EL (cell line): ENCODE results near the gene MAG.
A peak's percentile ranks its signal among the peaks of the same experiment; 100 is the strongest.

Experiments used
- DNase-seq: peaks from one replicate; pipeline ENCODE4 v3.0.0-alpha.2; 2016

The MAG gene, protein sequence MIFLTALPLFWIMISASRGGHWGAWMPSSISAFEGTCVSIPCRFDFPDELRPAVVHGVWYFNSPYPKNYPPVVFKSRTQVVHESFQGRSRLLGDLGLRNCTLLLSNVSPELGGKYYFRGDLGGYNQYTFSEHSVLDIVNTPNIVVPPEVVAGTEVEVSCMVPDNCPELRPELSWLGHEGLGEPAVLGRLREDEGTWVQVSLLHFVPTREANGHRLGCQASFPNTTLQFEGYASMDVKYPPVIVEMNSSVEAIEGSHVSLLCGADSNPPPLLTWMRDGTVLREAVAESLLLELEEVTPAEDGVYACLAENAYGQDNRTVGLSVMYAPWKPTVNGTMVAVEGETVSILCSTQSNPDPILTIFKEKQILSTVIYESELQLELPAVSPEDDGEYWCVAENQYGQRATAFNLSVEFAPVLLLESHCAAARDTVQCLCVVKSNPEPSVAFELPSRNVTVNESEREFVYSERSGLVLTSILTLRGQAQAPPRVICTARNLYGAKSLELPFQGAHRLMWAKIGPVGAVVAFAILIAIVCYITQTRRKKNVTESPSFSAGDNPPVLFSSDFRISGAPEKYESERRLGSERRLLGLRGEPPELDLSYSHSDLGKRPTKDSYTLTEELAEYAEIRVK

DNA sequence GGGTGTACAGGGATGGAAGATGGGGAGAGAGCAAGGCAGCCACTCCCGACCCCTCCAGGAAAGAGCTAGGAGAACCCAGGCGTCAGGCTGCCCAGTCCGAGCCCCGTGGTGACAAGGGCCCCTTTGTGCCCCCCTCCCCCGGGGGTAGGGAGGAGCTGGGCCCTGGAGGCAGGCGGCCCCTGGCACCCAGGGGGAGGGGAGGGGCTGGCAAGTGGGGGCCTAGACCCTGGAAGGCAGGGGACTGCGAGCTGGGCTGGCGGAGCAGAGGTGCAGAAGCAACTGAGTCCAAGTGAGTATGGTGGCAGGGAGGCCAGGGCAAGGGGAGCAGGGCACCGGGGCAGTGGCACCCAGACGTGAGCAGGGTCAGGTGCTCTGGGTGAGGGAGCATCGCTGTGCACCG lies at the start of gene MAG:
Gene MAG, plus strand, starts transcription at position 246 of the 400 bp plus-strand sequence. CDS start 3,248 bp downstream, outside the sequence.
- DNase-seq = no peak

DNA sequence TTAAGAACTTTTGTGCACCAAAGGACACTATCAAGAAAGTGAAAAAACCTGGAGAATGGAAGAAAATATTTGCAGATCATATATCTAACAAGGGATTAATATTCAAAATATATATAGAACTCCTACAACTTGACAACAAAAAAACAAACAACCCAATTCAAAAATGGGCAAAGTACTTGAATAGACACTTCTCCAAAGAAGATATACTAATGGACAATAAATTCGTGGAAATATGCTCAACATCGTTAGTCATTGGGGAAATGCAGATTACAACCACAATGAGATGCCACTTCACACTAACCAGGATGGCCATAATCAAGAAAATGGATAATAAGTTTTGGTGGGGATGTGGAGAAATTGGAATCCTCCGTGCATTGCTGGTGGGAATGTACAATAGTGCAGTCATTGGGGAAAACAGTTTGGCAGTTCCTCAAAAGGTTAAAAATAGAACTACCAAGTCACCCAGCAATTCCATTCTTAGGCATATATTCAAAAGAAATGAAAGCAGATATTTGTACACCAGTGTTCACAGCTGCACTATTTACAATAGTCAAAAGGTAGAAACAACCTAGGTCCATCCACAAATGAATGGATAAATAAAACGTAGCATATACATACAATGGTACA lies 45.4 kb upstream of the MAG start:
- DNase-seq = no peak

DNA sequence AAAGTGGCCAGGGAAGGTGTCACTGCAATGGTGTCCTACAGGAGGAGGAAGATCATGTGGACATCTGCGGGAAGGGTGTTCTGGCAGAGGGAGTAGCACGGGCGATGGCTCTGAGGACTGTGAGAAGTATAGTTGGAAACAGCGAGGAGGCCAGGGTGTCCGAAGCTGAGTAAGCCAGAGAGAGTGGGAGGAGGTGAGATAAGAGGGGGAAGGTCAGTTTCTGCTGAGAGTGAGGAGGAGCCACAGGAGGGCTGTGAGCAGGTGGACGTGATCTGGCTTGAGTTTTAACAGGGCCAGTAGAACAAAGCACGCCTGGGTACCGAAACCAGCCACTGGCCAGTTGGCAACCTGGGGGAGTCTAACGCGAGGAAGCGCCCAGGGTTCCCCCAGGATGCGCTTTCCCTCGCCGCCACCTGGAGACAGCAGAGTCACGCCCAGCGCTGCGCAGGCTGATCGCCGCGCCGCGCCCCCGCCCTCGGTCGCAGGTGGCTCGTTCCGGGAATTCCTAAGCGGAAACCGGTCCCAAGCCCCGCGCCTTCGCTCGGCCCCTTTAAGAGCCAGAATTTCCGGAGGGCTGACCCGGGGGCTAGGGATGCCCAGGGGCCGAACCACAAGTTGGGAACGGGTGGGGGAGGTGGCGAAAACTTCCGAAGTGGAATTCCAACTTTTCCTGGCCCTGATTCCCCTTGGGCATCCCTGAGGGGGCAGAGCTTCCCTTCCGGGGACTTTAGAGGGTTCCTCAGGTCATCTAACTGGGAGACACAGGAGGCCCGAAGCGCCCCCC lies 44.2 kb upstream of the MAG start:
- DNase-seq = peak; percentile 19

DNA sequence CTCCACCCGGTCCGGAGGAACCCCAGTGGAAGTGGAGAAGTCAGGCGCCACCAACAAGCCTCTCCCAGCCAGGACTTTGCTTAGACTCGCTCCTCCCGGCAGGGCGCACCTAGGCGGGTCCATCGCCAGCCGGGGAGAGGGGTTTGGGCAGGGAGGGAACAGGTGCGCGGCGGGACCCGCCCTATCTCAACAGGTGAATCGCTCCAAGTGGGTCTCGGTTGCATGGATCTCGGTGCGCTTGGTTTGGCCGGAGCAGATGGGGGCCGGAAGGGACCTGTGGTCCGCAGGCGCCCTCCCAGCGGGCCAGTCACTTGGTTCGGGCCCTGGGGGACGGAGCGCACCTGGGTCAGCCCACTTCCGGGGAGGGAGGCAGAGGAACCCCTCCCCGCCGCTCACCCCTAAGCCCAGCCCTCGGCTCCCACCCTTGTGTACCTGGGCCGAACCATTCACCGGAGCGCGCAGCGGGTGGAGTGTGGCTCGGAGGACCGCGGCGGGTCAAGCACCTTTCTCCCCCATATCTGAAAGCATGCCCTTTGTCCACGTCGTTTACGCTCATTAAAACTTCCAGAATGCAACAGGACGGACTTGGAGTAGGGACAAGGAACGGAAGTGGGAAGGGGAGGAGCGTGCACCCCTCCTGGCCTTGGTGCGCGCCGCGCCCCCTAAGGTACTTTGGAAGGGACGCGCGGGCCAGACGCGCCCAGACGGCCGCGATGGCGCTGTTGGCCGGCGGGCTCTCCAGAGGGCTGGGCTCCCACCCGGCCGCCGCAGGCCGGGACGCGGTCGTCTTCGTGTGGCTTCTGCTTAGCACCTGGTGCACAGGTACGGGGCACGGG lies 43.4 kb upstream of the MAG start, which contains the start of gene LSR:
Gene LSR, plus strand, starts transcription at position 693 of the 836 bp plus-strand sequence. Its CDS starts 21 bp downstream, at position 714.
- DNase-seq = no peak

DNA sequence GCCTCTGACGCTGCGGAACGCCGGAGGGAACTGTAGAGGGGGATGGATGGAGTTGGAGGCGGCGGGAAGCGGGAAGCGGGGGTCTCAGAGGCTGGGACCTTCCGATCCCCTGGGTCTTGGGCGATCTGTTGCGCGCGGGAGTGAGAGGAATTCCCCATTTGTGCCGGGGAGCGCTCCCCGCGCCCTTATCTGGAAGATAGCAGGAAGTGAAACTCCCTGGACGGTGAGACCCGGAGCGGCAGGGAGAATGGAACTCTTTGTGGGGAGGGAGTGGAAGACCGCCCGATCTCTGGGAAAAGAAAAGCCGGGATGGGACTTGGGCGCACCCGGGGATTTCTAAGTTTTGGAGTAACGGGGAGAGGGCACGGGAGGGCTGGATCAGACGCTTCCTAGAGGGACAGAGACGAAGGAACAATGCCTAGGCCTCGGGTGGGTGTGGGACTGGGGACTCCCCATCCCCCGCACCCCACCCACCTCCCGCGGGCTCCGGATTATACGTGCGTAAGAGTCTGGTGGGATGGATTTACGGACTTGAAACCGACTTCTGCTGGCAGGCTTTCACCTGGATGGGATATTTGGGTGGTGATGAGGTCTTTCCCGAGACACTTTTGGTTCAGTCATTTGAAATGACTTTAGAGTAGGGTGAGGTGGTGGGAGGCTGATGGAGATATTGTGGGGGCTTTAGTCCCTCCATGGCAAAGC lies 42.7 kb upstream of the MAG start:
- no peak for DNase-seq

DNA sequence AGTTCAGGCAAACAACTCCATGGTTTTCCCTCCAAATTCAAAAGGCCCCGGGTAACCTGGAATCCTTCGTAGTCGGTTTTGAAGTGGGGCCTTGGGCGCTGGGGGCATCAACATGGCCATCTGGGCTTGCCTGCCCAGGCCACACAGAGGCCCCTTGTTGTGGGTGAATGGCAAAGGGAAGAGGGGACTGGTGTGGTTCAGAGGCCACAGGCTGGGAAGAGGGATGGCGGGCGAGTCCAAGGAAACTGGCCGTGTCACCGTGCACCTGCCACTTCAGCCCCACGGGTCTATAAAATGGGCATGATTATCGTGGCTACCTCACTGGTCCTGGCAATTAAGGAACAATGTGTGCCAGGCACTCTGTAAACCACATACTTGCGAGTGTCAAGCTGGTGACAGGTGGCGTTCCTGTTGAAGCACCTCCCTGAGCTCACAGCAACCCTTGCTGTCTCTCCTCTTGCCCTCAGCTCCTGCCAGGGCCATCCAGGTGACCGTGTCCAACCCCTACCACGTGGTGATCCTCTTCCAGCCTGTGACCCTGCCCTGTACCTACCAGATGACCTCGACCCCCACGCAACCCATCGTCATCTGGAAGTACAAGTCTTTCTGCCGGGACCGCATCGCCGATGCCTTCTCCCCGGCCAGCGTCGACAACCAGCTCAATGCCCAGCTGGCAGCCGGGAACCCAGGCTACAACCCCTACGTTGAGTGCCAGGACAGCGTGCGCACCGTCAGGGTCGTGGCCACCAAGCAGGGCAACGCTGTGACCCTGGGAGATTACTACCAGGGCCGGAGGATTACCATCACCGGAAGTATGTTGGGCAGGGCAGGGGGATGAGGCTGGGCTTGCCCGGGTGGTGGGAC lies 41.9 kb upstream of the MAG start:
- DNase-seq = no peak

DNA sequence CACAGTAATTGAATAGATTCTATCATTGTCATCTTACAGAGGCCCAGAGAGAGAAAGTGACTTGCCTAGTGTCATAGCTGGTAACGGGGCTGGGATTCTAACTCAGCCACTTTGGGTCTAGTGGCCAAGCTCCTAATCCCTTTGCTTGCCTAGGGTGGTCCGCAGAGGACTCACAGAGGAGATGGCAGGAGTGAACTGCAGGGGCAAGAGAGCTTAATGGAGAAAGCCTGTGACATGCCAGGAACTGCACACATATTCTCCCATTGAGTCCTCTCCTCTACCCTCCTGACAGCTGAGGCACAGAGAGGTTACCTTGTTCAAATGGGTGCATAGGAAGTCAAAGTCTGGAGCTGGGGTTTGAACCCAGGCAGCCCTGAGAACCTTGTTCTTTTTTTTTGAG lies 40.5 kb upstream of the MAG start:
- DNase-seq = no peak

DNA sequence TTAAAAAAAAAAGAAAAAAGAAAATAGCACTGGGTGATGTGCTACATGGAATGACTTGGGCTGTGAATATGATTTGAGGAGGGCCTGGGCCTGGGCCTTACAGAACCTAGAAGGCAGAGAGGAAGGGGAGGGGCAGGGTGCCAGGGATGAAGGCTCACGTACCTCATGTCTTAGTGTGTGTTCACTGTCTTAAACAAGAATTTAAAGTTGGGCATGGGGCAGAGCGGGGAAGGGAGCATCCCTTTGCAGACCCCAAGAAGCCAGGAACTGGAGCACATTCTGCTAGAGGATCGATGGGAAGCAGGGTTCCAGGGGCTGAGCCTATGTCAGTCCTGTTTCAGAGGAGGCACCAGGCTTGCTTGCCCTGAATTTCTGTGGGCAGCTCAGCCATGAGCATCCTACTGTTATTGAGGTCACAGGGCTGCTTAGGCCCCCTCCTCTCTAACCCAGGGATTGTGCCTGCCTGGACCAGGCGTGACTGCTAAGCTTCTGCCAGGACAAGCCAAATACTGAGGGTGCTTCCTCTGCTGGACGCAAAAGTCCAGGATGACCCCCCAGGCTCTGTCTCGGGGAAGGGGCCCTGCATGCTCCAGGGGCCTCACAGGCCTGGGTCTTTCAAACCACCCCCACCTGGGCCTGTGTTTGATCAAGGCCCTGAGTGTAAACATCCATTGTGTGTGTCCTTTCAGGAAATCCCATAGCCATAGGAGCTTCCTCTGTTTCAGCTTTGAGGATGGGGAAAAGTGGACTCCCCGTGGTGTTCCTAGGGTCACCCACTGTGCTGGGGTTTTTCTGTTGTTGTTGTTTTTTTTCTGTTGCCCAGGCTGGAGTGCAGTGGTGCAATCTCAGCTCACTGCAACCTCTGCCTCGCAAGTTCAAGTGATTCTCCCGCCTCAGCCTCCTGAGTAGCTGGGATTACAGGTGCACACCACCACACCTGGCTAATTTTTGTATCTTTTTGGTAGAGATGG lies 38.4 kb upstream of the MAG start:
- DNase-seq = no peak

DNA sequence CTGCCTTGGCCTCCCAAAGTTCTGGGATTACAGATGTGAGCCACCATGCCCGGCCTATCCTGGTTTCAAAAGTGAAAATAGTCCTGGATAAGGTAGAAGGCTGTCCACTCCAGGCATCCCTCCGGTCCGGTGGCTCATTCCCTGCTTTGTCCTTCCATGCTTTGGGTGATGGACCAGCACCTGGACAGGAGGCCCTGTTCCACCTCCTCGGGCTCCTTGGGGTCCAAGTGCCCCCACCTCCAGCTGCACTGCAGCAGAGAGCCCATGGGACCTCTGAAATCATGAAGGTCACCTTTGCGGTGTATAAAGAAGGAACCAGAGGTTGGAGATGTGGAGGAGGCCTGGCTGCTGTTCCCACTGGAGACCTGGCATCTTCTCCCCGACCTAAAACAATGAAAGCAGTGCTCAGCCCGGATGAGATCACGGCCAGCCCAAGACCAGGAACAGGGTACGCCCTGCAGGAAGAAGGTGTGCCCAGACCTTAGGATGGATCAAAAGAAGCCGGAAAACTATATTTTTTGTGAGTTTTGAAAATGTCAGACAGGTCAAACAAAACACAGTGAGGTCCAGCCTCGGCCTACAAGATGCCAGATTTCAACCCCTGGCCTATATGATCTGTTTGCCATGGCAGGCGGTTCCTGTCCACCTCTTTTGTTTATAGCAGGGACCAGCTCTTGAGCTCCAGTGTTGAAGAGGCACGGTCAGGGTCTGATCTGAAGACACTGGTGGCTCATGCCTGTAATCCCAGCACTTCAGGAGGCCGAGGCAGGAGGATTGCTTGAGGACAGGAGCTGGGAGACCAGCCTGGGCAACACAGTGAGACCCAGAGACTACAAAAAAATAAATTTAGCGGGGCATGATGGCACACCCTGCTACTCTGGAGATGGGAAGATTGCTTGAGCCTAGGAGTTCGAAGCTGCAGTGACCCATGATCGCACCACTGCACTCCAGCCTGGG lies 37.3 kb upstream of the MAG start:
- no peak for DNase-seq

DNA sequence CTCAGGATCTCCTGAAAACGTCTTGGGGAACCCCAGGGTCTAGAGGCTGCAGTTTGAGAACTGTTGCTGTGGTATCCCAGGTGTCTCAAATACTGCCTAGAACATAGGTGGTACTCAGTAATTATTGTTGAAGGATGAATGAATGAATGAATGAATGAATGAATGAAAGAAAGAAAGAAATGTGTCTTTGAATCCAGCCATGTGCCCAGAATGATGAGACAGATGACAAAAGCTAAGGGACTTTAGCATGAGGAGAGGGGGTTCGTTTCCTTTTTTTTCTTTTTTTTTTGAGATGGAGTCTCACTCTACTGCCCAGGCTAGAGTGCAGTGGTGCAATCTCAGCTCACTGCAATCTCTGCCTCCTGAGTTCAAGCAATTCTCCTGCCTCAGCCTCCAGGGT lies 35.4 kb upstream of the MAG start:
- DNase-seq = no peak

DNA sequence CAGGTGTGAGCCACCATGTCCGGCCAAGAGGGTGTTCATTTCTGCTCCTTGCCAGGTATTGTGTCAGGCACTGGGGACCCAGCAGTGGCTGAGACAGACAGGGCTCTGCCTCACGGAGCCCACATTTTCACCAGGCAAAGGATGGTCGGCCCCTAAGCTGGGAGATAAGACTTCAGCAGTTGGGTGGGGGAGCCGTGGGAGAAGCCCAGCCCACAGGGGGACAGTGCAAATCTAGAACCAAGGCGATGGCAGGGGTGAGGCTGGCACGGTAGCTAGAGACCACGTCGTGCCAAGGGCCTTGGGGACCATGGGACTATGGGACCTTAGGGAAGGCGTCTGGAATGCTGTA lies 34.9 kb upstream of the MAG start:
- no peak for DNase-seq

DNA sequence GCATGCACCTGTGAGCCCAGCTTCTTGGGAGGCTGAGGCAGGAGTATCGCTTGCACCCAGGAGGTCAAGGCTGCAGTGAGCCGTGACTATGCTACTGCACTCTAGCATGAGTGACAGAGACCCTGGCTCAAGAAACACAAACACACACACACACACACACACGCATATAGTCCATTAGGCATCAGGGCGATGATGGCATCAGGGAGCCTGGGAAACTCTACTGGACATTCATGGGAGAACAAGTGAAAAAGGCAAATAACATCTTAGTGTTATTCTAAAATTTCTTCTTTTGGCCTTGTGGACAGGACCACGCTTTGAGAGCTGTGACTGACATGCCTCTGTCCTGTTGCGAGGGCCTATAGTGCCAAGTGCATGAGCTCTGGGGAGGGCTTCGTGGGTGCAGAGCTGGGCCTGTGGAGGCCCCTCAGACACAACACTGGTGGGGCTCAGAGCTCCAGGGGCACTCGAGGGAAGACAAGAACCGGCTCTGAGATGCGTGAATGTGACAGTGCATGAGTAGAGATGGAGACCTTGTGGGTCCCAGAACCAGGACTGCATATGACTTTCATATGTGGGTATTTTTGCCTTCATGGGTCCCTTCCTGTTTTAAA lies 31.2 kb upstream of the MAG start:
- no peak for DNase-seq

DNA sequence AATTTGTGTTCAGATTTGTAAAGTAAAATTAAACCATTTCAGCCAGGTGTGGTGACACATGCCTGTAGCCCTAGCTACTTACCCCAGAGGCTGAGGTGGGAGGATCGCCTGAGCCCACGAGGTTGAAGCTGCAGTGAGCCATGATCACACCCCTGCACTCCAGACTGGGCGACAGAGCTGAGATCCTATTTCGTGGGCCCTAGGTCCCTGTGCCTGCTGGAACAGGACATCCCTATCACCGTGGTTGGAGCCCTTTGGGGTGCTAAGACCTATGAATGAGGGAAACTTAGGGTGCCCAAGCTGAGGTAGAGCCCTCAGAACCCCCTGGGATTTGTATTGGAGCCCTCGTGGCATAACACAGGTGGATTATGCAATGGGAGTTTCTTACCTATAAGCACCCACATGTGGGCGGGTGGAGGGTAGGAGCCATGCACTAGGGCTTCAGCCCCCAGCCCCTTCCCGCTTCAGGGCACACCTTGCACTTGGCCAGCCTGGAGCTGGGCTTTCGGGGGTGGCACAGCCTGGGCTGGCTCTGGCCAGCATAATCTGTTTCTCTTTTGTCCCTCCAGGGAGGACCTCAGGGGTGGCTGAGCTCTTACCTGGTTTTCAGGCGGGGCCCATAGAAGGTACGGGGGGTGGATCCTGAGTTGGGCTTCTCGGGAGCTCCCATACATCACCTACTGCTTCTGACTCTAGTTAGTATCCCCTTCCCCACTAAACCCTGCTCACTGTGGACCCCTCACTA lies 30.4 kb upstream of the MAG start:
- DNase-seq = no peak

DNA sequence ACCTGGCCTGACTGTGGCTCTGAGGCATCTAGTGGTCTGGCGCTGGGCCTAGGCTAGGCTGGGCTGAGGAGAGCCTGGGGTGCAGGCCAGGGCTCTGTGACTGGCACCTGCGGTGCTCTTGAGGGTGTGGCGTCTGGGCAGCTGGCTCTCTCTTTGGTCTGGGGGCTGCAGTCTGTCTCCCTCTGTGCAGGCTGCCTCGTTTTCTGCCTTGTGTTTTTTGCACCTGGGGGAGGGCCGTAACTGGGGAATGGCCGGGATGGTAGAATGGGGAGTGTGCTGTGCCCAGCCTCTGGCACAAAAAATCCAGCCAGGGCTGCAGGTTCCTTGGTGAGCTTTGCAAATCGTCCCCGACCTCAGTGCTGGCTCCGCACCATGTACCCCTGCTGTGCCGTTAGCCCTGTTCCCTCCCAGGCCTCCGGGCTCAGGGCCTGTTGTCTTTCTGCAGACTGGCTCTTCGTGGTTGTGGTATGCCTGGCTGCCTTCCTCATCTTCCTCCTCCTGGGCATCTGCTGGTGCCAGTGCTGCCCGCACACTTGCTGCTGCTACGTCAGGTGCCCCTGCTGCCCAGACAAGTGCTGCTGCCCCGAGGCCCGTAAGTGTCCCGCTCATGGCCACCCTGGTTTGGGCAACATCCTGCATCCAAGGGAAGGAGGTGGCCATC lies 29.7 kb upstream of the MAG start:
- DNase-seq = no peak

DNA sequence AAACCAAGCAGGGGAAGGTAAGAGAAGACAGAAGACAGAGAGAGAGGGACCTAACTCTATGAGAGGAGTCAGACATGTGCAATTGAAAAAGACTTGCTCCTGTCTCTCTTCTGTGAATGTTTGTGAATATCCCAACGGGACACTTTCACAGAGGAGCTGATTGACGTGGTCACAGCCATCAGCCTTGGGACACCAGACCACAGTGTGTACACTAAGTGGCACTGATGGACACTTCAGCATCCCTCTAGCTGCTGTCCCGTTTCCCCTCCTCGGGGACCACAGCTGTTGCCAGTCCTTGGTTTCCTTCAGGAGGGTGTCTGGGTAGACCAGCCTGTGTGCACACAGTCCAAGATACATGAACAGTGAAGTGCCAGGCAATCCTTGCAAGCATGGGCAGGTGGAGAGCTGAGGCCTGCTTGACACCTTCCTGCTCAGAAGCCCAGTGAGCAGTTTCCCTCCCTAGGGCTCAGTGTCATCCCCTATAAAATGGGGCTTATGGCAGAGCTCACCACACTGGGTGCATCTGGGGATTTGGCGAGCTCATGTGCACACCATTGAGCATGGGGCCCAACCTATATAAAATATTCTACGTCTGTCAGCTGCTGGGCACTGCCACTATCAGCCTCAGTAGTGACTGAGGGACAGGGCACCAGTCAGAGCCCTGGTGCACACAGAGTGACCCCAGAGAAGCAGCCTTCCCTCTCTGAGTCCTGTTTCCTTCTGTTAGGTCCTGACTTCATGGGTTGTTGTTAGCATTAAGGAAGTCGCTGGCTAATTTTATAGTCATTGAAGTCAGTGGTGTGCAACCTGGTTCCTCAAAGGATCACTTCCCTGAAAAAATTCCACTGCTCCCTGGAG lies 27.5 kb upstream of the MAG start:
- no peak for DNase-seq
